Activated CD8-positive, alpha-beta memory T cell treated with anti-CD3 and anti-CD28 coated beads for 1 hour (primary cell): Measurements from ENCODE around the gene PRELID2.
"Not testable (repeated sequence)": the region's sequence is repeated elsewhere in the genome, so short reads cannot be mapped to it uniquely, and the experiment has no call there.

Source experiments
- DNase-seq, 2 donors: peaks; one replicate each; pipeline ENCODE4 v3.0.0-alpha.2; 2020; ENCODE audit warnings: low read depth in 1 of 2; ENCODE audit errors: extremely low read depth in 1 of 2

Gene PRELID2

DNA sequence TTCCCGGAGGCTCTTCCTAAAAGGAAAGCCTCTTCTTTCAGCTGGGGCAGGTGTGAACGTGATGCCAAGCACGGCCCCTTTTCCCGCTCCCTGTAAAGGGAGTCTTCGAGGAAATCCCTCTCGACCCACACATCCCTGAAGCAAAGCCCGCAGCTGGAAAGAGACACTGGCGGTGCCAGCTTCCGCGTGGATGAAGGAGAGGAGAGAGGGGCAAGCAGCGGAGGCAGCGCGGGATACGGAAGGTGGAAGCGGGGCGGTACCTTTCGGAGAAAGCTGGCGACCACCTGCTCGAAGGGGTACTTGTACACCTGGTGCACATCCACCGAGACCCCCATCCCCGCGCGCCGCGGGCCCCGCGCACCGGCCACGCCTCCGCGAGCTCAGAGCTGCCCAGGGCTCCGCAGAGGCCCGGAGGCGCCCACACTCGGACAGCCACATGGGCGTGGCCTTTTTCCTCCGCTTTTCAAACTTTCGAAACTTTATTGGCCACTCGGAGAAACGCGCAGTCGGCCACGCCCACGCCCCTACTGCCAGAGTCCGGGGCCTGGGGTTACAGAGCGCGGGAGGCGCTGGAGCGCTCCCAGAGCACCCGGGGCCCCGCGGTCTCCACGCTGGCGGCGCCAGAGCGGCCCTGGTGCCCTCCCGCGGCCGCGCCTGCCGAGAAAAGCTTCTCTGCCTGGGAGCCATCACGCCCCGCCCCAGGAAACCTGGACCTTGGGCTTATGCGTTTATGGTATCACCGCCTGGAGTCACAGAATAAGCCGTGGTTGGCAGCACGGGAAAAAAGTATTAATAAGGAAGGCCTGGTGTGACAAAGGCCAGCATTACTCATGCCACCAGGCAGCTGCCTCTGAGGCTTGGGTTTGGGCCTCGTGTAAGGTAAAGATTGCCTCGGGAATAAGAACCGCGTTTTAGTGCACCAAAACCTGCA lies at the start of gene PRELID2:
Gene PRELID2, minus strand, starts transcription at position 426 of the 931 bp plus-strand sequence. Its CDS starts 91 bp downstream, at position 335.
- DNase-seq, result peak in 1 of 2 donors; percentile 10

DNA sequence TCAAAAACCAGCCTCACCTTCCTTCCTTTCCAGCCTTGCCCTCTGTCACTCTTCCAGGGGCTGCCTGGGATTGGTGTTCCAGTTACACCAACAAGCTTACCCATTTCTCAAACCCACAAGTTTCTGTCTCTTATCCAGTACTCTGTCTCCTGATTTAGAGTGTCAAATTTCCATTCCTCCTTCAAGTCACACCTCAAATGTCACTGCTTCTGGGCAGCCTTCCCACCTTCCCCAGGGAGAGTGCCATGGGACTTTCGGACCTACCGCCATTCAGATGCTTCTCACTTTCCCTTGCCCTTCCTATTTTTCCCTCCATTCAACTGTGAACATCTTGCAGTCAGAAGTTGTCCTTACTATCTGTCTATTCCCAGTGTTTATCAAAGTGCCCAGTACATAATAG lies 39.6 kb upstream of the PRELID2 start:
- DNase-seq, result no peak

DNA sequence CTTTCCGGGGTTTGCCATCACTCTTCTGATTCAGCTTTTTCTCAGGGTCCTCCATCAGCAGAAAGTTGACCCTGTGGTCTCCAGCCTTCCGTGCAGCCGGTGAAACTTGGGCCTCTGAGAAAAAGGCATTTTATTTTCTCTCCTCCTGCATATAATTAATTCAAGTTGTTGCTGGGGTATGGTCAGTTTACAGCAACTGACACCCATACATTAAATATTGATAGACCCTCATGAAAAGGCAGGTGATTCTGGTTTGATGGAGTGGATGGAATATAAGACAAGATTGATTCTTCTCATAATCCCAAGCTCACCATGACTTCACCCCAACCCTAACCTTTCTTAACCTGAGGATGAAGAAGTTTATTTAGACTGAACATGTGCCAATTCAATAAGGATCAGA lies 37.8 kb upstream of the PRELID2 start, which contains the start of gene GRXCR2:
Gene GRXCR2, minus strand, starts transcription at position 101 of the 400 bp plus-strand sequence. Its CDS starts 46 bp downstream, at position 55.
- DNase-seq, result no peak

DNA sequence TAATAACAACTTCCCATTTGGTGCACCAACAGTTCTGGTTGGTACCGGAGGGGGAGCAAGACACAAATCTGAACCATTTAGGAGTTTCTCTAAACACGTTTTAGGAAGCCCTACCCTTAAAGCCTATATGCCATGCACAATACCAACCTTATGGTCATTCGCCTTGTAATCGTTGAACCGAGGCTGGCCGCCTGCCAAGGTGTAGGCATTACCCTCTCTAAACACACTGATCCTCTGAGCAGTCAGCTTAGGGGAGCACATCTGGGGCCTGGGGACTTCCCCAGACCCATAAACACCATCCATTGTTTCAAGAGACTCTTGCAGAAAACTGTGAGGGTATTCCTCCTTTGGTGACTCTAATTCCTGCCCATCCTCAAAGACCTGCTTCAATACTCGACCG lies 37.3 kb upstream of the PRELID2 start:
- no peak for DNase-seq

DNA sequence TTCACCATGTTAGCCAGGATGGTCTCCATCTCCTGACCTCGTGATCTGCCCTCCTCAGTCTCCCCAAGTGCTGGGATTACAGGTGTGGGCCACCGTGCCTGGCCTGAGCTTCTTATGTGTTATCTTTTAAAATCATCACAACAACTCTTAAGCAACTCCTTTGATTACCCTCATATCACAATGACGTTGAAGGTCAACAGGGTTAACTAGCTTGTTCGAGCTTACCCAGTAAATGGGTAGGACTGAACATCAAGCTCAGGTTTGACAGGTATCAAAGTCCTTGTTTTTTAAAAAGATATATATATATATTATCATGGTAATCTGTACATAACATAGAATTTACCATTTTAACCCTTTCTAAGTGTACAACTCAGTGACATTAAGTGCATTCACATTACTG lies 34.6 kb upstream of the PRELID2 start:
- DNase-seq, result no peak

DNA sequence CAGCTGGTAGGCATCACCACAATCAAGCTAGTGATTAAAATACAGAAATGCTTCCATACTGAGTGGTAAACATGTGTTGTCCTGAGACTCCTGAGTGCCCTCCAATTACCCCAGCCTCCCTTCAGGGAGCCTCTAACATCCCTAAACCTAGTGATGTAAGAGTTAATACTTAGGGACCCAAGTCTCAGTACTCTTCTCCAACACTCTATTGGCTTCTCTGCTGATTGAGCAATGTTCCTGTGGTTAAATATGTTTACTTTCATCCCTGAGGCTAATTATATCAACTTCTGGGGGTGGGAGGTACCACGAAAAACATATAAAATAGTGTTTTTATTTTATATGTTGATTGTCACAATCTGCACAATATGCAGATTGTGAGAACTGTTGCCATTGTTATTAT lies 32.7 kb upstream of the PRELID2 start:
- DNase-seq, result no peak

DNA sequence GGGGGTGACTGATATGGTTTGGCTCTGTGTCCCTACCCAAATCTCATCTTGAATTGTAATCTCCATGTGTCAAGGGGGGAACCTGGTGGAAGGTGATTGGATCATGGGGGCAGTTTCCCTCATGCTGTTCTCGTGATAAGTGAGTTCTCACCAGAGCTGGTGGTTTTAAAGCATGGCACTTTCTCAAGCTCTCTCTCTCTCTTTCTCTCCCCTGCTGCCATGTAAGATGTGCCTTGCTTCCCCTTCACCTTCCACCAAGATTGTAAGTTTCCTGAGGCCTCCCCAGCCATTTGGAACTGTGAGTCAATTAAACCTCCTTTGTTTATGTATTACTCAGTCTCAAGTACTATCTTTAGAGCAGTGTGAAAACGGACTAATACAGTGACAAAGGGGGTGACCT lies 29.3 kb upstream of the PRELID2 start:
- not testable (repeated sequence) for DNase-seq

DNA sequence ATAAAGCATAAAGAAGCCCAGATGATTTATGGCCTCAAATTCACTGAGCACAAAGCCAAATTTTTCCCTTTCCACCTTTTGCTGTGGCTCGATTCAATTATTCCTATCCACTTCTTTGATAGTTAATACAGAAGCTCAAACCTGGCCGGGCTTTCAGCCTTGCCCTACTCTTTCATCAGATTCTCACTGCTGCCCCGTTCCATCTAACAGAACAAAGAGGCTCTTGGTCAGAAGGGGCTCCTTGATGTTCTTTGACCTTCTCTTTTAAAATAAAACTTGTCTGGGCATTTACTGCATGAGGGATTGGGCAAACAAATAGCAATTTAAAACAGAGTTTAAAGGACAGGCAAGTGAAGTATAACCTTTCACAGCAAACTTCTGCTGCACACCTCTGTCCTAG lies 27.9 kb upstream of the PRELID2 start:
- no peak for DNase-seq

DNA sequence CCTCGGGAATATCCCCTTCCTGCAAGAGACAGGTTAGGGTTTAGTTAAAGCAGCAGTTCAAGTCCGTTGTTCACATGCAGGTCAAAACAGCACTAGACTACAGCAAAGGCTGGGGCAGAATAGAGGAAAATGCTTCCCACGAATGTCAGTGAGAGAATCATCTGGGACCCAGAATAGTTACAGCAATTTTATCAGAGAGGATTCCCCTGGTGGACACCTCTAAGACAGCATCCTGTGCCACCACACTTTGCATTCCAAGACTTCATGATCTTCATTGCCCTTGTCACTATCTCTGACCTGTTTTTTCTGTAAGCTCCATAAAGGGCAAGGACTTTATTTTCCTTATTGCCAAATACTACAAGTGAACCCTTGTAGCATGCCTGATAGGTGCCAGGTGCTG lies 24.8 kb upstream of the PRELID2 start:
- DNase-seq, result no peak

DNA sequence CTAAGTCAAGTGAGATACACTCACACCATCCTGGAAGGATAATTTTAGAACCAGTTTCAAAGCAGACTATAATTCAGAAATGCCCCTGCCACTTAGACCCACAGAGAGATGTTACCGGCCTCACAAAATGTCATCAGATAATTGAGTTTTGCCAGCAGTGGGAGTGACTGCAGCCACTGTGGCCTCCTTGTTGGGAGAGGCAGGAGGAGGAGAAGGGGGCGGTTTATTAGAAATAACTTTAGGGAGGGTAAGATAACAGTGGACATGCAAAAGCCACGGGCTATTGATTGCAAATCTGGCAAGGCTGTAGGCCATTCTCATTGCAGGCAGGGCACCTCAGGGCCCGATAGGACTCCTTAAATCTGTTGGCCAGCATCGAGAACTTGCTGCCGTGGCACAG lies 24.3 kb upstream of the PRELID2 start:
- DNase-seq, result no peak

DNA sequence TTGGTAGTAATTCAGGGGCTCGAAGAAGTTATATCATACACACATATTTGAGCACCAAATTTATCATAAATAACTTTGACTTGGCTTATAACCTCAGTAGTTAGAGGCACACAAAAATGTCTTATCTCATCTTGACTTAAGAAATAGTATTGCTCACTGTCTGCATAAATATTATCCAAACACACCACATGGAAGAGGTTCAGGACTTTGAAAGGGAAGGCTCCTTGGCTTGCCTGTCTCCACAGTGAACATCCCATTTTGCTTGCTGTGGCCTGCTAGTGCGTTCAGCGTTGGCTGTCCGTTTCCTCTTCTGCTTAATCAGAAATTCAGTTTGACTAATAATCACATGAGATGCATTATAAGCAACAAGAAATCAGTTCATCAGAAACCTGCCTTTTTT lies 23.8 kb upstream of the PRELID2 start:
- DNase-seq, result no peak

DNA sequence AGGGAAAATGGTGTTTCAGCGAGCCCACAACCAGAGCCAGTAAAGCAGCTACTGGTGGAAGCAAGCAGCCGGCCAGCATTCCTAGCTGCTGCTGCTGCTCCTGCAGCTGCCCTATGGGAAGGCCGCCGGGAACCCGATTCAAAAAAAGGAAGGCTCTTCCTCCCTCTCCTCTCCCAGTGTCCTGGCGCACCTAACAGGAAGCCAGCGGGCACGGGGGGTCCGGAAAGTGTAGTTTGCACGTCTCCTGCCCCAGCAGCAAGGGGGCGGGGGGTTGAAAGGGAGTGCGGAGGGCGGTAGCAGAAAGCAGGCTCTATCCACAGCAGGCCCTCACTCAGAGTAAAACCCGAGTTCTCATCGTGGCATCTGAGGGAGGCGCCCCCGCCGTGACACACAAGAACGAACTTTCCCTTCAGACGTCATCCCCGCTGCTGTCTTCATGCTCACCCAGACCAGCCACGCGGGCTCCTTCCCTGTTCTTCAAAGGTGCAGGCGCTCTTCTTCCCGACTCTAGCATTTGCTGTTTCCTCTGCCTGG lies 21.2 kb upstream of the PRELID2 start:
- no peak for DNase-seq

DNA sequence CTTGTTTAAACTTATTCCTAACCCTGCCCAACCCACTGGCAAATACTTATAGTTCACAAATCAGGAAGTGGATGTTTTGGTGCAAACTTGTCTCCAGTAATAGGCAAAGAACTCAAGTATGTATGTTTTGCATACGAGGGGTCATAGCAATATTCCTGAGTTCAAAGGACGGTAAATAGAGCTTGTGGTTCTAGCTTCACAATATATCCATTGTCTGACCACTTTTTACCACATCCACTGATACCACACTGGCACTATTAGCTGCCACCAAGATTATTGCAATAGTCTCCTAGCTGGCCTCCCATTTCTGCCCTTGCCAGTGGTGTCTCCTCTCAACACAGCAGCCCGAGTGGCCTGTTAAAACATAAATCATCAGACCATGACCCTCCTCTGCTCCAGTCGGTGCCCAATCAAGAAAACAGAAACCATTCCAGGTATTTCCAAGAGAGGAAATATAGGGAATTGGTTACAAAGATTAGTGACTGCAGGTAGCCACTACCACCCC lies 20.7 kb upstream of the PRELID2 start:
- DNase-seq, result no peak

DNA sequence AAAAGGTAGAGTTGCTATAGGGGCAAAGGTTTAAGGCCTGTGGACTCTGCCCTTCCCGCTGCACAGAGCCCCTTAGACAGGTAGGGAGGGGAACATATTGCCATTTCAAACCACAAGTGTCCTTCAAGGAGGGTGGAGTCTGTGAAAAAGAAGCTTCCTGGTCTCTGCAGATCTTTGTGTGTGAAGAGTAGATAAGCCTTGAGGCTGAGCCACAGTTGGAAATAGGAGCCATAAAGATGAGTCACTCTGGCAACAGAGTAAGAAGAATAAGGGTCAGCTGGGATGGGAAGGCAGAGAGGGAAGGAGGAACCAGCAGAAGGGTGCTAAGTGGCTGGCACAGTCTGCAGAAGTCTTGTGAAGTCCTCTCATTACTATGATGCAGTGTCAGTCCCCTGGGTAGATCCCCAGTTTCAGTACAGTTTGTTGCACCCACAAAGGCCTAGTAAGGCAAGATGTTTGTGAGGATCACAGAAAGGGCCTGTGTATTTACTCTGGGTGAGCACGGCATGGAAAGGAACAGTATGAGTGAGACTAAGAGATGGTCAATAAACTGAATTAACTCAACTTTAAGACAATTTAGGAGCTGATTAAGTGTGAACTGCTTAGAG lies 19.6 kb upstream of the PRELID2 start:
- no peak for DNase-seq

DNA sequence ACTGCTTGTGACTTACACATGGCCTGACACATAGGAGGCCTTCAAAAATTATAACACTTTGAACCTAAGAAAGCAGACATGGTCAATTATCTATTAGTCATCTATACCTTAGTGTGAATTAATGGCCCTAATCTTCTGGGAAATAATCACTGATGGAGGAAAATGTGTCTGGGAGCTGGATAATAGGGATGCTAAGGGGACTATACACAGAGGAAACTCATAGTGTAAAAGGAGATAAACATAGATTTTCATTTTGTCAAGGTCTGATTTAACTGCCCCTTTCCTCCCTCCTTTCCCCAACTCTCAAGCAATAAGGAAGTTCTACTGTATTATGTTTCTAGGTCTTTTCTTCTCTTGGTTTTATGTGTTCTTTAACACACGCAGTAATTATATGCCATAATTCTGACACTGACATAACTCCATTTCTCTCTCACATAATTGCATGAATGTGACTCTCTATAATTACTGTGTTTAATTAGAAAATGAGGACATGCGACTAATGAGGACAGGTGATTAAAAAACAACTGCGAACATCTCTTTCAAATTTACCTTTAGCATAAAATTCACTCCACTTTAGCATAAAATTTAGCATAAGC lies 18.7 kb upstream of the PRELID2 start:
- DNase-seq, result no peak

DNA sequence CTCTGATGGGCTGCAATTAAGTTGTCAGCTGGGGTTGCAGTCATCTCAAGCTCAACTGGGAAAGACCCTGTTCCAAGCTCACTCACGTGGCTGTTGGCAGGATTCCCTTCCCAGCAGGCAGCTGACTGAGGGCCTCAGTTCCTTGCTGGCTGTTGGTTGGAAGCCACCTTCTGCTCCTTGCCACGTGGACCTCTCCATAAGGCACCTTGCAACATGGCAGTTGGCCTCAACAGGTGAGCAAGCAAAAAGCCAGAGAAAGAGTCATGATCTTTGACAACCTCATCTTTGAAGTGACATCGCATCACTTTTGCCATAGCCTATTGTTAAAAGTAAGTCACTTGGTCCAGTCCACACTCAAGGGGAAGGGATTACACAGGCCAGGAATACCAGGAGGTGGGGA lies 17.8 kb upstream of the PRELID2 start:
- DNase-seq, result no peak

DNA sequence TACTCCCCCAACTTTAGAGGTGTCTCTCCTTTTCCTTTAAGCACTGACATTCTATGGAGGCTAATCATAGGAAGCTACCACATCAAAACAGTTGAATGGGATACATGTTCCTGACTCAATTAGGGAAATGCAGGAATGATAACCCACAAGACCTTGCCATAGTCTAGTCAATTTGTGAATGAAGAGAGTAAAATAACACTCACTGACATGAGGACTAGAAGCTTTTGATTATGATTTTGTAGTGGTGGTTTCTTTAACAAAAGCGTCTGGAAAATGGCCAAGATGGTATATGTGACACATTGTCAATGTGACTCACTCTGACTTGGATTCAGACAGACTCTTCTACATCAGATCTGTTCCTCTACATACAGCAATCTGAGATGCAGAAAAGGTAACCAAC lies 13.7 kb upstream of the PRELID2 start:
- DNase-seq, result no peak

DNA sequence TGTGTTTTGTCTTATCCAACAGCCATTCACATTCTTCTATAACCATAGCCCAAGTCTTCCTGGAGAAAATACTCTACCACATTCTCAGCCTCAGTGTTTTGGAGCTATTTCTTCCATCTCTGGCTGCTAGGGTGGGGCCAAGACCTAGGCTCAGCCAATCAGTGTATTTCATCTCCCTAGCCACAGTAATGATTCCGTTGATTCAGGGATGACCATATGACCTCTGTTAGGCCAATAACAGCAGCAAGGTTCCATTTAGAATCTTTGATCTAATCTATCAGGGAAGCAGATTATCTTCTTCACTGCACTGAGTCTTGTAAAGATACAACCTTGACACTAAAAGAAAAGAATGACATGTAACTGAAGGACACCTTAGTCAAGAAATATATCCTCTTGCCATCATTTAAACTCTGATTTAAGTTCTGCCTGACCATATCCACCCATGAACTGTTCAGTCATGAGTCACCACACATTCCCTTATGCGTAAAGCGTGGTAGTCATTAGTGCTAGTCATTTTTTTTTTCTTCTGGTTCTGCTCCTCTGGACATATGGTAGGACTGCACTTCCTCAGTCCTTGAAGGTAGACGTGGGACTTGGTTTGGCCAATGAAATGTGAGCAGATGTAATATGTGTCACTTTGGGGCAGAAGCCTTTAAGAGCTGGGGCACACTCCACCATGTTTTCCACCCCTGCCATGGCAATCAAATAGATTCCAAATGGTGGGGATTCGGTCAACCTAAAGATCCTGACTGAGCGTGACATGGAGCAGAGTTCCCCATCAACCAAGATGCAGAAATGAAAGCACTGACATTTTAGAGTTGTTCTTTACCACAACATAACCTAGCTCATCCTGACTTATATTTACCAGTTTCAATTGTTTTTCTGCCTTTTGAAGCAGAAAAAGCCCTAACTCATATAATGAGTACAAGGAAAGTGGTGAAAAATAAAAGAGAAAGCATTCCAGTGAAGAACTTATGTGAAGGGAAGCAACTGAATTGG lies 12.7 kb upstream of the PRELID2 start:
- no peak for DNase-seq

DNA sequence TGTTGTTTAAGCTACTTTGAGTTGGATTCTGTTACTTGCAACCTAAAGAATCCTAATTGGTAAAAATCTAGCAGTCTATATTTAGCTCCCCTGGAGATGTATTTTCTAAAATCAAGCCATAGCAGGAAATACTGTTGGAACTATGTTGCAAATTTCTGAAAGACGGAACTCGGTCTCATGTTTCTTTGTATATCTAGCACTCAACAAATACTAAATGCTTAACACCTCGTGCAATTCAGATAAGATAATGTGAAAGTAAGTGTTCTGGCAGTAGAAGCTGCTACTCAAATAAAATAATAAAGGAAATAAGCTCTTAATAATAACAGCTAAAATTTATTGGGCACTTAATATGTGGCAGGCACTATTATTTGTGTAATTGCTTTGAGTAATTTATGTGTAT lies 10.9 kb upstream of the PRELID2 start:
- no peak for DNase-seq

DNA sequence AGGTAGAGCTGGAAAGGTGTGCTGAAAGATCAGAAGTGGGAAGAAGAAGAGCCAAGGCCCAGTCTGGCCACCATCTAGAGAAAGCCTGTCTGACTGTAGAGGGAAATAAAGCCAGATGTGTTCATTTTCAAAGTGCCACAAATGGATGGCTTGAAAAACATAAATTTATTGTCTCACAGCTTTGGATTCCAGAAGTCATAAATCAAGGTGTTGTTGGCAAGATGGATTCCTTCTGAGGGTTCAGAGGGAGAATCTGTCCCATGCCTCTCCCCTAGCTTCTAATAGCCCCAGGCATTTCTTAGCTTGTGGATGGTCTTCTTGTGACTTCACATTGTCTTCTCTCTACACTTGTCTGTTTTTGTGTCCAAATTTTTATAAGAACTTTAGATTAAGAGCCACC lies 6.2 kb upstream of the PRELID2 start:
- DNase-seq, result no peak
